HG03342 (cell line): ENCODE results near the gene SEZ6.

Experiments
- ATAC-seq: cut with Tn5 transposase; IDR thresholded peaks from one replicate; pipeline ENCODE4 v1.9.1; 2021; ENCODE audit warnings: mild to moderate bottlenecking, moderate library complexity; ENCODE audit not compliant: unreplicated experiment

Gene SEZ6

GRCh38 chr17:28907709-28908475, 97.9 kb downstream of the SEZ6 start:
- ATAC-seq: no peak

GRCh38 chr17:28906706-28907438, 99.0 kb downstream of the SEZ6 start:
- no peak for ATAC-seq

- ATAC-seq: no peak
These were observed 99.6 kb downstream of the SEZ6 start for GRCh38 chr17:28906276-28906675.
